MCF 10A (cell line): Measurements from ENCODE around the gene ZNF165. TPM values are rescaled to one million over a fixed set of nuclear protein-coding genes. Genes with fewer than 3 reads are reported as not detected.

Experiments used
- total RNA-seq: library from RNA; stranded (reverse); gene quantifications from 2 replicates; pipeline ENCODE4 v1.2.3, GENCODE V29; 2022

The ZNF165 gene
- total RNA-seq, 1 experiment from 2014 or later: 7.1 TPM

Other genes starting within 250 kb of the ZNF165 start
- gene OR2B2, start 168.2 kb upstream of the ZNF165 start, total RNA-seq: not detected in 2 replicates
- not detected in 2 replicates for gene OR2B6, start 123.3 kb upstream of the ZNF165 start, total RNA-seq
- 2.6 and 4.4 TPM in 2 replicates for gene ZSCAN16, start 44.0 kb downstream of the ZNF165 start, total RNA-seq
- 26.7 and 27.9 TPM in 2 replicates for gene ZKSCAN8, start 61.3 kb downstream of the ZNF165 start, total RNA-seq
- 13.7 and 15.6 TPM in 2 replicates for gene ZSCAN9, start 144.7 kb downstream of the ZNF165 start, total RNA-seq
- 3.3 and 4.8 TPM in 2 replicates for gene ZKSCAN4, start 171.7 kb downstream of the ZNF165 start, total RNA-seq
- gene NKAPL, start 178.7 kb downstream of the ZNF165 start, total RNA-seq: not detected in 2 replicates
- gene ZSCAN26, start 186.6 kb downstream of the ZNF165 start, total RNA-seq: 11.3 and 13.1 TPM in 2 replicates
- gene PGBD1, start 201.0 kb downstream of the ZNF165 start, total RNA-seq: 2.5 and 2.9 TPM in 2 replicates